Trophoblast cell (in vitro differentiated cells and primary cell): ENCODE measurements around the gene SLC39A10.

Experiments used
- DNase-seq, 2 donors: peaks; one replicate each; pipeline ENCODE4 v3.0.0-alpha.2; 2016
- H2AFZ ChIP-seq: 2 replicates; pipeline ENCODE4 v1.6.1; 2013; ENCODE audit warnings: low read length, moderate library complexity, mild to moderate bottlenecking; ENCODE audit not compliant: insufficient read depth, poor library complexity
- H2AK5ac ChIP-seq: 2 replicates; pipeline ENCODE4 v1.6.1; 2013; ENCODE audit warnings: mild to moderate bottlenecking, low read length
- H2BK120ac ChIP-seq: 2 replicates; pipeline ENCODE4 v1.6.1; 2013; ENCODE audit warnings: low read length, mild to moderate bottlenecking, moderate library complexity; ENCODE audit not compliant: insufficient read depth, poor library complexity
- H2BK12ac ChIP-seq: 2 replicates; pipeline ENCODE4 v1.6.1; 2013; ENCODE audit warnings: mild to moderate bottlenecking, low read length, moderate library complexity
- H2BK5ac ChIP-seq: 2 replicates; pipeline ENCODE4 v1.6.1; 2013; ENCODE audit warnings: low read length, low read depth, moderate library complexity, mild to moderate bottlenecking; ENCODE audit not compliant: poor library complexity
- H3K14ac ChIP-seq: 2 replicates; pipeline ENCODE4 v1.6.1; 2013; ENCODE audit warnings: mild to moderate bottlenecking, low read length
- H3K18ac ChIP-seq: 2 replicates; pipeline ENCODE4 v1.6.1; 2013; ENCODE audit warnings: mild to moderate bottlenecking, low read length
- H3K23ac ChIP-seq: 2 replicates; pipeline ENCODE4 v1.6.1; 2013; ENCODE audit warnings: low read length
- H3K27ac ChIP-seq: 2 replicates; pipeline ENCODE4 v1.5.1; 2013; ENCODE audit warnings: low read depth, mild to moderate bottlenecking, inconsistent platforms, low read length, moderate library complexity
- H3K27me3 ChIP-seq: 2 replicates; pipeline ENCODE4 v1.6.1; 2013; ENCODE audit warnings: inconsistent platforms, mild to moderate bottlenecking, low read length, moderate library complexity; ENCODE audit not compliant: insufficient read depth
- H3K36me3 ChIP-seq, 2 experiments: 1 replicate in 1 of 2; 2 replicates in 1 of 2; pipeline ENCODE4 v1.6.1; 2013; ENCODE audit warnings: low read length in 2 of 2, mild to moderate bottlenecking in 2 of 2, moderate library complexity in 1 of 2; ENCODE audit not compliant: insufficient read depth in 2 of 2, control insufficient read depth in 1 of 2
- H3K4ac ChIP-seq: 2 replicates; pipeline ENCODE4 v1.6.1; 2013; ENCODE audit warnings: low read depth, mild to moderate bottlenecking, low read length, moderate library complexity
- H3K4me1 ChIP-seq, 2 experiments: 1 replicate in 1 of 2; 2 replicates in 1 of 2; pipeline ENCODE4 v1.6.1; 2013; ENCODE audit warnings: low read length in 2 of 2, mild to moderate bottlenecking in 2 of 2, moderate library complexity in 1 of 2; ENCODE audit not compliant: insufficient read depth in 2 of 2, control insufficient read depth in 1 of 2
- H3K4me2 ChIP-seq: 2 replicates; pipeline ENCODE4 v1.6.1; 2013; ENCODE audit warnings: inconsistent platforms, mild to moderate bottlenecking, low read length, moderate library complexity
- H3K4me3 ChIP-seq: 2 replicates; pipeline ENCODE4 v1.5.1; 2013; ENCODE audit warnings: mild to moderate bottlenecking, low read depth, low read length, inconsistent platforms
- H3K79me1 ChIP-seq: one replicate; pipeline ENCODE4 v1.6.1; 2013; ENCODE audit warnings: low read length
- H3K79me2 ChIP-seq: 2 replicates; pipeline ENCODE4 v1.6.1; 2013; ENCODE audit warnings: low read length, mild to moderate bottlenecking; ENCODE audit not compliant: control insufficient read depth, insufficient read depth, poor library complexity
- H3K9ac ChIP-seq: 2 replicates; pipeline ENCODE4 v1.6.1; 2013; ENCODE audit warnings: mild to moderate bottlenecking, low read length
- H3K9me3 ChIP-seq: 2 replicates; pipeline ENCODE4 v1.6.1; 2013; ENCODE audit warnings: low read depth, mild to moderate bottlenecking, control low read depth, inconsistent platforms, low read length; ENCODE audit not compliant: insufficient read depth
- H4K12ac ChIP-seq: 2 replicates; pipeline ENCODE4 v1.6.1; 2013; ENCODE audit warnings: low read depth, mild to moderate bottlenecking, low read length, moderate library complexity
- H4K8ac ChIP-seq: 2 replicates; pipeline ENCODE4 v1.6.1; 2013; ENCODE audit warnings: low read depth, mild to moderate bottlenecking, low read length, moderate library complexity
- H4K91ac ChIP-seq: one replicate; pipeline ENCODE4 v1.6.1; 2013; ENCODE audit warnings: low read depth, mild to moderate bottlenecking, low read length, moderate library complexity
- WGBS: extraction: QIAGEN DNeasy Blood & Tissue Kit; methylation state at CpG from one replicate; pipeline ENCODE4 v1.1.7; 2013; ENCODE audit warnings: missing lambda C conversion rate; ENCODE audit not compliant: insufficient read length, insufficient coverage; ENCODE audit errors: extremely low coverage; 5-methylcytosine and 5-hydroxymethylcytosine counted together

Gene SLC39A10

DNA sequence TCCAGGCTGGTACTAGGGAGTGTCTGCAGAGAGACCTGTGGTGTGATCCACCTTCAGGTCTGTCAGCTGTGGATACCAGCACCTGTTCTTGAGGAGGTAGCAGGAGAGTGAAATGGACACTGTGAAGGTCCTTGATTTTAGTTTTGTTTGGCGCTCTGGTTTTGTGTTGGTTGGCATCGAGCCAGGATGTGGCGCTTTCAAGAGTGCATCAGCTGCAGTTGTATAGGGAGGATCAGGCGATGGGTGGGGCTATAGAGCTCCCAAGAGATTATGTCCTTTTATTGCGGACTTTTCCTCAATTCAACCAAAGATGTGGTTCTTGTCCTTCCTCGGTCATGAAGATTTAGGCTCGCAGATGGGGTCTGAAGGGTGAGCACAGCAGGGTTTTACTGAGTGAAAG is 37.5 kb downstream of the SLC39A10 start:
- Histone ChIP-seq H3K4me2 (no peak overlapping the region), H2BK5ac (peak overlapping the region; percentile 44), H2BK120ac (no peak overlapping the region), H4K12ac (no peak overlapping the region), H3K9me3 (no peaks in the 10 kb centered on the region), H3K4ac (no peak overlapping the region), H4K8ac (no peak overlapping the region), H3K79me1 (peaks cover 2% of the 10 kb centered on the region), H2BK12ac (no peak overlapping the region), H3K18ac (no peak overlapping the region), H3K27me3 (no peaks in the 10 kb centered on the region), H3K4me3 (no peak overlapping the region), H2AK5ac (no peak overlapping the region), H3K27ac (no peak overlapping the region), H3K9ac (no peak overlapping the region), H3K4me1 (peaks cover 8 to 13% of the 10 kb centered on the region in 2 experiments), H3K14ac (no peak overlapping the region), H3K36me3 (peaks cover 5 to 9% of the 10 kb centered on the region in 2 experiments), H3K23ac (no peak overlapping the region), H3K79me2 (peaks cover 3% of the 10 kb centered on the region), H2AFZ (no peak overlapping the region), H4K91ac (no peak overlapping the region)
- DNase-seq = no peak
- WGBS = no CpG with 5 or more reads among the region's 7 CpGs

DNA sequence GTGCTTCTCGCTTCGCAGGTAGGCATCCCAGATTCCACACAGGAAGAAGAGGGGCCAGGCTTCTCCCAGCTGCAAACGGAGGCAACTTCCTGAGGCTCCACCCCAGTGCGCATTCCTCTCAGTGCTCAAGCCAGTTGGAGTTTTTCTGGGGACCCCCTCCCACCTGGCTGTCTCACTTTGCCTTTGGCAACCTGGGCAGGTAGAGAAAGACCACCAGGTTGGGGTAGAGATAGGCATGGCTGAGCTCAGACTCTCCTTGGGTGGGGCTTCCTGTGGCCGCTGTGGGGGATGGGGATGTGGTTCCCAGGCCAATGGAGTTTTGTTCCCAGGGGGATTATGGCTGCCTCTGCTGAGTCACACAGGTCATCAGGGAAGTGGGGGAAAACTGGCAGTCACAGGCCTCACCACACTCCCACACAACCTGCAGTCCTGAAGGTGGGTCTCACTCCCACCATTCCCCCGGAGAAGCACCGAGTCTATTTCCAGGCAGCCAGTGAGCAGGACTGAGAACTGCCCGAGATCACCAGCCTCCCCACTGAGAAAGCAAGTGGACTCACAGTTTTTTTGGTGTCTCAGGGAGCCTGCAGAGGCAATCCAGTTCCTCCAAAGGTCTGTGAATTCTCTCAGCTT is 38.1 kb downstream of the SLC39A10 start:
- no peak overlapping the region for H4K91ac ChIP-seq
- H3K27me3 ChIP-seq = no peaks in the 10 kb centered on the region
- peaks cover 5 to 9% of the 10 kb centered on the region in 2 experiments for H3K36me3 ChIP-seq
- no peak for DNase-seq
- H4K8ac ChIP-seq = peak overlapping the region; percentile 1
- H3K4me2 ChIP-seq = peak overlapping the region; percentile 22
- no peaks in the 10 kb centered on the region for H3K9me3 ChIP-seq
- H3K4ac ChIP-seq = no peak overlapping the region
- no peak overlapping the region for H3K9ac ChIP-seq
- no peak overlapping the region for H2AK5ac ChIP-seq
- H3K14ac ChIP-seq = peak overlapping the region; percentile 26
- H3K23ac ChIP-seq = no peak overlapping the region
- peaks cover 8 to 13% of the 10 kb centered on the region in 2 experiments for H3K4me1 ChIP-seq
- H3K27ac ChIP-seq = peak overlapping the region; percentile 17
- no peak overlapping the region for H2BK12ac ChIP-seq
- H2BK5ac ChIP-seq = peak overlapping the region; percentile 44
- H3K18ac ChIP-seq = peak overlapping the region; percentile 6
- H2BK120ac ChIP-seq = no peak overlapping the region
- WGBS = no CpG with 5 or more reads among the region's 8 CpGs
- H3K79me2 ChIP-seq = peaks cover 3% of the 10 kb centered on the region
- H2AFZ ChIP-seq = no peak overlapping the region
- no peak overlapping the region for H3K4me3 ChIP-seq
- peaks cover 2% of the 10 kb centered on the region for H3K79me1 ChIP-seq
- H4K12ac ChIP-seq = no peak overlapping the region

DNA sequence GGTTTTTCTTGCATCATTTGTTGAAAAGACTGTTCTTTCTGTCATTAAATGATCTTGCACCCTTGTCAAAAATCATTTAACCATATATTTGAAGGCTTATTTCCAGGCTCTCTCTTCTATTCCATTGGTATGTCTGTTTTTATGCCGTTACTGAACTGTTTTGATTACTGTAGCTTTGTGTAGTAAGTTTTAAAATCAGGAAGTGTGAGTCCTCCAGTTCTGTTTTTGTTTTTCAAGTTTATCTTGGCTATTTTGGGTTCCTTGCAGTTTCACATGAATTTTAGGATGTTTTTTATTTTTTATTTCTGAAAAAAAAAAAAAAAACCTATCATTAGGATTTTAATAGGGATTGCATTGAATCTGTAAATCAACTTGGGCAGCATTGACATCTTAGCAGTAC is 39.0 kb downstream of the SLC39A10 start:
- WGBS = no CpG with 5 or more reads among the region's 1 CpG
- no peak overlapping the region for H2BK120ac ChIP-seq
- H3K14ac ChIP-seq = no peak overlapping the region
- peaks cover 2% of the 10 kb centered on the region for H3K79me1 ChIP-seq
- no peaks in the 10 kb centered on the region for H3K27me3 ChIP-seq
- H4K8ac ChIP-seq = no peak overlapping the region
- no peak overlapping the region for H3K27ac ChIP-seq
- H3K79me2 ChIP-seq = peaks cover 3% of the 10 kb centered on the region
- no peak overlapping the region for H3K4ac ChIP-seq
- no peak overlapping the region for H3K23ac ChIP-seq
- H2AK5ac ChIP-seq = no peak overlapping the region
- H2AFZ ChIP-seq = no peak overlapping the region
- no peak overlapping the region for H4K12ac ChIP-seq
- H3K18ac ChIP-seq = no peak overlapping the region
- no peaks in the 10 kb centered on the region for H3K9me3 ChIP-seq
- no peak overlapping the region for H3K9ac ChIP-seq
- H3K4me3 ChIP-seq = no peak overlapping the region
- H3K4me1 ChIP-seq = peaks cover 8 to 13% of the 10 kb centered on the region in 2 experiments
- H3K36me3 ChIP-seq = peaks cover 5 to 9% of the 10 kb centered on the region in 2 experiments
- no peak overlapping the region for H2BK12ac ChIP-seq
- H2BK5ac ChIP-seq = no peak overlapping the region
- DNase-seq = no peak
- no peak overlapping the region for H4K91ac ChIP-seq
- H3K4me2 ChIP-seq = no peak overlapping the region

DNA sequence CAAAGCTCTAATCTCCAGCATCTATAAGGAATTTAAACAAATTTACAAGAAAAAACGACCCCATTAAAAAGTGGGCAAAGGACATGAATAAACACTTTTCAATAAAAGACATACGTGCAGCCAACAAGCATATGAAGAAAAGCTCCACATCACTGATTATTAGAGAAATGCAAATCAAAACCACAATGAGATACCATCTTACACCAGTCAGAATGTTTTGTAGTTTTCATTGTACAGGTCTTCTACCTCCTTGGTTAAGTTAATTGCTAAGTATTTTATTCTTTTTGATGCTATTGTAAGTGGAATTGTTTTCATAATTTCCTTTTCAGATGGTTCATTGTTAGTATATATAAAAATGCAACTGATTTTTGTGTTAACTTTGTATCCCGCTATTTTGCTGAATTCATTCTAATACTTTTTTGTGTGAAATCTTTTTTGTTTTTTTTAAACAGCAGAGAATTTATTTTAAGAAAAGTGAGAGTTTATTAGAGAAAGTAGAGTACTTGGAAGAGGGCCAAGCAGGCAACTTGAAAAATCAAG is 40.7 kb downstream of the SLC39A10 start:
- no peak overlapping the region for H3K23ac ChIP-seq
- H3K4me3 ChIP-seq = no peak overlapping the region
- H3K27me3 ChIP-seq = no peaks in the 10 kb centered on the region
- peaks cover 2% of the 10 kb centered on the region for H3K79me1 ChIP-seq
- H2AK5ac ChIP-seq = no peak overlapping the region
- H4K8ac ChIP-seq = no peak overlapping the region
- peaks cover 5 to 9% of the 10 kb centered on the region in 2 experiments for H3K36me3 ChIP-seq
- no peak overlapping the region for H3K9ac ChIP-seq
- WGBS = no CpG with 5 or more reads among the region's 3 CpGs
- no peak overlapping the region for H4K91ac ChIP-seq
- H3K9me3 ChIP-seq = no peaks in the 10 kb centered on the region
- H4K12ac ChIP-seq = no peak overlapping the region
- peaks cover 3% of the 10 kb centered on the region for H3K79me2 ChIP-seq
- no peak overlapping the region for H3K4me2 ChIP-seq
- no peak overlapping the region for H2AFZ ChIP-seq
- H3K14ac ChIP-seq = no peak overlapping the region
- H3K4me1 ChIP-seq = peaks cover 8 to 13% of the 10 kb centered on the region in 2 experiments
- no peak overlapping the region for H3K18ac ChIP-seq
- H2BK120ac ChIP-seq = no peak overlapping the region
- H2BK5ac ChIP-seq = no peak overlapping the region
- no peak for DNase-seq
- no peak overlapping the region for H2BK12ac ChIP-seq
- no peak overlapping the region for H3K27ac ChIP-seq
- no peak overlapping the region for H3K4ac ChIP-seq
